Activated CD4-positive, alpha-beta T cell treated with anti-CD3 and anti-CD28 coated beads, Interleukin-2, amount 50 U/mL, for 1 hour (primary cell): ENCODE measurements around the gene CHAD.
A peak's percentile ranks its signal among the peaks of the same experiment; 100 is the strongest.
"Not testable (repeated sequence)": the region's sequence is repeated elsewhere in the genome, so short reads cannot be mapped to it uniquely, and the experiment has no call there.

Source experiments
- DNase-seq: peaks from one replicate; pipeline ENCODE4 v3.0.0-alpha.2; 2020

Gene CHAD

GRCh38 chr17:50493744-50494143 is 25.1 kb upstream of the CHAD start:
- no peak for DNase-seq

GRCh38 chr17:50492214-50492613 is 23.5 kb upstream of the CHAD start:
- DNase-seq, result no peak

- no peak for DNase-seq
These were observed 22.8 kb upstream of the CHAD start for GRCh38 chr17:50491505-50491904.

- no peak for DNase-seq
These were observed 20.2 kb upstream of the CHAD start for GRCh38 chr17:50488880-50489279.

GRCh38 chr17:50487213-50488096 is 18.8 kb upstream of the CHAD start:
- no peak for DNase-seq

- no peak for DNase-seq
These were observed 15.9 kb upstream of the CHAD start for GRCh38 chr17:50484386-50485155.

- no peak for DNase-seq
These were observed 14.6 kb upstream of the CHAD start for GRCh38 chr17:50483266-50483665.

GRCh38 chr17:50482516-50482915 is 13.8 kb upstream of the CHAD start:
- peak; percentile 71 for DNase-seq

GRCh38 chr17:50482110-50482509 is 13.4 kb upstream of the CHAD start:
- no peak for DNase-seq

- no peak for DNase-seq
These were observed 13.0 kb upstream of the CHAD start for GRCh38 chr17:50481648-50482047.

GRCh38 chr17:50480854-50481490 is 12.3 kb upstream of the CHAD start:
- no peak for DNase-seq

- DNase-seq, result no peak
These were observed 11.6 kb upstream of the CHAD start for GRCh38 chr17:50480142-50480764.

- peak; percentile 59 for DNase-seq
These were observed 11.0 kb upstream of the CHAD start for GRCh38 chr17:50479522-50480141.

GRCh38 chr17:50478391-50479381 is 10.0 kb upstream of the CHAD start, which contains the start of gene RSAD1:
Gene RSAD1 (plus strand): TSS chr17:50478860. CDS start chr17:50478885, 25 bp downstream.
- peak; percentile 80 for DNase-seq

- no peak for DNase-seq
These were observed 9.3 kb upstream of the CHAD start for GRCh38 chr17:50477976-50478375.

- no peak for DNase-seq
These were observed 8.1 kb upstream of the CHAD start for GRCh38 chr17:50476545-50477315.

- not testable (repeated sequence) for DNase-seq
These were observed 7.3 kb upstream of the CHAD start for GRCh38 chr17:50475775-50476544.

- DNase-seq, result no peak
These were observed 6.7 kb upstream of the CHAD start for GRCh38 chr17:50475362-50475761.

- DNase-seq, result no peak
These were observed 5.8 kb upstream of the CHAD start for GRCh38 chr17:50474523-50474922.

- DNase-seq, result no peak
These were observed 5.2 kb upstream of the CHAD start for GRCh38 chr17:50473901-50474300.
